ENCODE results near the gene METTL2B.
"Not testable (repeated sequence)": the region's sequence is repeated elsewhere in the genome, so short reads cannot be mapped to it uniquely, and the experiment has no call there.

DNA sequence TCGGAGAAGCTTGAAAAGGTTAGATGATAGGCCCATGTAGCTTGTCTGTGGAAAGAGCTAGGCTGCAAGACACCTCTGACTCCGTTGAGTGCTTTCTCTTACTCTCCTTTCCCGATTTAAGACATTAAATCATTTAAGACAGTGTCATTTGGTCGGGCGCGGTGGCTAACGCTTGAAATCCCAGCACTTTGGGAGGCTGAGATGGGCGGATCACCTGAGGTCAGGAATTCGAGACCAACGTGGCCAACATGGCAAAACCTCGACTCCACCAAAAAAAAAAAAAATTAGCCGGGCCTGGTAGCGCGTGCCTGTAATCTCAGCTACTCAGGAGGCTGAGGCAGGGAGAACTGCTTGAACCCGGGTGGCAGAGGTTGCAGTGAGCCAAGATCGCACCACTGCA is 52.6 kb downstream of the METTL2B start:
- TF ChIP-seq, protein P1, sequence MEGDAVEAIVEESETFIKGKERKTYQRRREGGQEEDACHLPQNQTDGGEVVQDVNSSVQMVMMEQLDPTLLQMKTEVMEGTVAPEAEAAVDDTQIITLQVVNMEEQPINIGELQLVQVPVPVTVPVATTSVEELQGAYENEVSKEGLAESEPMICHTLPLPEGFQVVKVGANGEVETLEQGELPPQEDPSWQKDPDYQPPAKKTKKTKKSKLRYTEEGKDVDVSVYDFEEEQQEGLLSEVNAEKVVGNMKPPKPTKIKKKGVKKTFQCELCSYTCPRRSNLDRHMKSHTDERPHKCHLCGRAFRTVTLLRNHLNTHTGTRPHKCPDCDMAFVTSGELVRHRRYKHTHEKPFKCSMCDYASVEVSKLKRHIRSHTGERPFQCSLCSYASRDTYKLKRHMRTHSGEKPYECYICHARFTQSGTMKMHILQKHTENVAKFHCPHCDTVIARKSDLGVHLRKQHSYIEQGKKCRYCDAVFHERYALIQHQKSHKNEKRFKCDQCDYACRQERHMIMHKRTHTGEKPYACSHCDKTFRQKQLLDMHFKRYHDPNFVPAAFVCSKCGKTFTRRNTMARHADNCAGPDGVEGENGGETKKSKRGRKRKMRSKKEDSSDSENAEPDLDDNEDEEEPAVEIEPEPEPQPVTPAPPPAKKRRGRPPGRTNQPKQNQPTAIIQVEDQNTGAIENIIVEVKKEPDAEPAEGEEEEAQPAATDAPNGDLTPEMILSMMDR (IDR thresholded peaks at IDR 0.05; ENCODE audit: control extremely low read depth in 1 of 3, insufficient read depth in 1 of 3, low read depth in 1 of 3, low read length in 3 of 3) = not testable (repeated sequence)
- TF ChIP-seq SIN3A (conservative IDR thresholded peaks at IDR 0.05 in 1 of 2, IDR thresholded peaks at IDR 0.05 in 1 of 2; ENCODE audit: low read depth in 1 of 2, low read length in 2 of 2); EP300 (IDR thresholded peaks at IDR 0.05; ENCODE audit: borderline replicate concordance in 1 of 2, low read depth in 2 of 2, low read length in 2 of 2): not testable (repeated sequence)
- TF ChIP-seq, protein P2, sequence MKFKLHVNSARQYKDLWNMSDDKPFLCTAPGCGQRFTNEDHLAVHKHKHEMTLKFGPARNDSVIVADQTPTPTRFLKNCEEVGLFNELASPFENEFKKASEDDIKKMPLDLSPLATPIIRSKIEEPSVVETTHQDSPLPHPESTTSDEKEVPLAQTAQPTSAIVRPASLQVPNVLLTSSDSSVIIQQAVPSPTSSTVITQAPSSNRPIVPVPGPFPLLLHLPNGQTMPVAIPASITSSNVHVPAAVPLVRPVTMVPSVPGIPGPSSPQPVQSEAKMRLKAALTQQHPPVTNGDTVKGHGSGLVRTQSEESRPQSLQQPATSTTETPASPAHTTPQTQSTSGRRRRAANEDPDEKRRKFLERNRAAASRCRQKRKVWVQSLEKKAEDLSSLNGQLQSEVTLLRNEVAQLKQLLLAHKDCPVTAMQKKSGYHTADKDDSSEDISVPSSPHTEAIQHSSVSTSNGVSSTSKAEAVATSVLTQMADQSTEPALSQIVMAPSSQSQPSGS (IDR thresholded peaks at IDR 0.05; ENCODE audit: low read length) = not testable (repeated sequence)
